H9 (cell line): ENCODE data around the gene ABCC4. TPM values are rescaled to one million over a fixed set of nuclear protein-coding genes. Genes with fewer than 3 reads are reported as not detected.
"Not testable (repeated sequence)": the region's sequence is repeated elsewhere in the genome, so short reads cannot be mapped to it uniquely, and the experiment has no call there.

Experiments
- DNase-seq: peaks from one replicate; pipeline ENCODE4 v3.0.0-alpha.2; 2017
- H2AFZ ChIP-seq: one replicate; pipeline ENCODE4 v1.6.1; 2013; ENCODE audit warnings: mild to moderate bottlenecking, low read length, control low read depth, moderate library complexity
- H2AK5ac ChIP-seq: 2 replicates; pipeline ENCODE4 v1.6.1; 2013; ENCODE audit warnings: low read length, control low read depth, mixed read lengths; ENCODE audit not compliant: insufficient read length
- H2BK120ac ChIP-seq: one replicate; pipeline ENCODE4 v1.6.1; 2013; ENCODE audit warnings: low read depth, mild to moderate bottlenecking, low read length, control low read depth, inconsistent platforms; ENCODE audit not compliant: poor library complexity, severe bottlenecking
- H2BK12ac ChIP-seq: 2 replicates; pipeline ENCODE4 v1.6.1; 2013; ENCODE audit warnings: low read length, control low read depth, mixed read lengths, low read depth; ENCODE audit not compliant: insufficient read length
- H2BK15ac ChIP-seq: 2 replicates; pipeline ENCODE4 v1.6.1; 2013; ENCODE audit warnings: low read depth, low read length, control low read depth
- H2BK20ac ChIP-seq: one replicate; pipeline ENCODE4 v1.6.1; 2013; ENCODE audit warnings: low read depth, mild to moderate bottlenecking, low read length, control low read depth, inconsistent platforms; ENCODE audit not compliant: poor library complexity, severe bottlenecking
- H2BK5ac ChIP-seq: 2 replicates; pipeline ENCODE4 v1.6.1; 2013; ENCODE audit warnings: low read length, control low read depth, mixed read lengths; ENCODE audit not compliant: insufficient read length
- H3K14ac ChIP-seq: 2 replicates; pipeline ENCODE4 v1.6.1; 2013; ENCODE audit warnings: low read length, control low read depth; ENCODE audit not compliant: insufficient read depth
- H3K18ac ChIP-seq: 2 replicates; pipeline ENCODE4 v1.6.1; 2013; ENCODE audit warnings: low read depth, mild to moderate bottlenecking, mixed read lengths, low read length, control low read depth; ENCODE audit not compliant: insufficient read length
- H3K23ac ChIP-seq: 2 replicates; pipeline ENCODE4 v1.6.1; 2013; ENCODE audit warnings: low read length, control low read depth, mixed read lengths, low read depth; ENCODE audit not compliant: insufficient read length
- H3K23me2 ChIP-seq: 2 replicates; pipeline ENCODE4 v1.6.1; 2013; ENCODE audit warnings: low read depth, mild to moderate bottlenecking, mixed read lengths, low read length, control low read depth; ENCODE audit not compliant: insufficient read length, poor library complexity, severe bottlenecking
- H3K27ac ChIP-seq: 2 replicates; pipeline ENCODE4 v1.5.1; 2013; ENCODE audit warnings: low read length, control low read depth, mixed read lengths, low read depth; ENCODE audit not compliant: insufficient read length
- H3K27me3 ChIP-seq: 2 replicates; pipeline ENCODE4 v1.6.1; 2013; ENCODE audit warnings: low read length, control low read depth, inconsistent platforms; ENCODE audit not compliant: insufficient read depth
- H3K4ac ChIP-seq: 2 replicates; pipeline ENCODE4 v1.6.1; 2013; ENCODE audit warnings: low read depth, mild to moderate bottlenecking, control low read depth, inconsistent platforms, low read length, moderate library complexity
- H3K4me1 ChIP-seq: 2 replicates; pipeline ENCODE4 v1.6.1; 2013; ENCODE audit warnings: low read length, control low read depth, inconsistent platforms; ENCODE audit not compliant: insufficient read depth
- H3K4me2 ChIP-seq: 2 replicates; pipeline ENCODE4 v1.6.1; 2013; ENCODE audit warnings: low read length, control low read depth, mixed read lengths; ENCODE audit not compliant: insufficient read length, insufficient read depth
- H3K56ac ChIP-seq: 2 replicates; pipeline ENCODE4 v1.6.1; 2013; ENCODE audit warnings: low read depth, mild to moderate bottlenecking, mixed read lengths, low read length, control low read depth; ENCODE audit not compliant: insufficient read length
- H3K79me1 ChIP-seq: 2 replicates; pipeline ENCODE4 v1.6.1; 2013; ENCODE audit warnings: low read depth, mild to moderate bottlenecking, moderate library complexity, low read length, control low read depth, inconsistent platforms; ENCODE audit not compliant: insufficient read depth, poor library complexity, severe bottlenecking
- H3K79me2 ChIP-seq: 2 replicates; pipeline ENCODE4 v1.6.1; 2013; ENCODE audit warnings: low read length, control low read depth, inconsistent platforms; ENCODE audit not compliant: insufficient read depth
- H3K9ac ChIP-seq: 2 replicates; pipeline ENCODE4 v1.6.1; 2013; ENCODE audit warnings: low read length, control low read depth, mixed read lengths; ENCODE audit not compliant: insufficient read length; ENCODE audit errors: extremely low read depth
- H3K9me3 ChIP-seq: one replicate; pipeline ENCODE4 v1.6.1; 2013; ENCODE audit warnings: low read depth, low read length, inconsistent platforms; ENCODE audit not compliant: control insufficient read depth
- H3T11ph ChIP-seq: one replicate; pipeline ENCODE4 v1.6.1; 2013; ENCODE audit warnings: mild to moderate bottlenecking, low read length, control low read depth, inconsistent platforms
- H4K20me1 ChIP-seq: one replicate; pipeline ENCODE4 v1.6.1; 2013; ENCODE audit not compliant: control insufficient read depth, insufficient read length, insufficient read depth
- H4K5ac ChIP-seq: 2 replicates; pipeline ENCODE4 v1.6.1; 2013; ENCODE audit warnings: low read depth, mild to moderate bottlenecking, mixed read lengths, low read length, control low read depth; ENCODE audit not compliant: insufficient read length
- H4K8ac ChIP-seq: replicated peaks from 2 replicates; pipeline ENCODE4 v1.6.1; 2013; ENCODE audit warnings: low read length, control low read depth, mixed read lengths, low read depth; ENCODE audit not compliant: insufficient read length
- H4K91ac ChIP-seq: 2 replicates; pipeline ENCODE4 v1.6.1; 2013; ENCODE audit warnings: low read depth, mild to moderate bottlenecking, moderate library complexity, mixed read lengths, low read length, control low read depth; ENCODE audit not compliant: insufficient read length
- H3K27ac Mint-ChIP-seq, 3 experiments: 2 replicates in 2 of 3; 3 replicates in 1 of 3; pipeline ENCODE4 v1.8.0; 2020 to 2021; ENCODE audit warnings: mixed read lengths in 3 of 3, mild to moderate bottlenecking in 1 of 3, moderate library complexity in 1 of 3
- H3K27me3 Mint-ChIP-seq: 2 replicates; pipeline ENCODE4 v1.8.0; 2021; ENCODE audit warnings: low read depth, mild to moderate bottlenecking, moderate library complexity, mixed read lengths
- H3K36me3 Mint-ChIP-seq, 3 experiments: 2 replicates in 2 of 3; 3 replicates in 1 of 3; pipeline ENCODE4 v1.8.0; 2020 to 2021; ENCODE audit warnings: low read depth in 3 of 3, mixed read lengths in 3 of 3; ENCODE audit not compliant: insufficient read depth in 1 of 3
- H3K4me1 Mint-ChIP-seq, 2 experiments: 2 replicates each; pipeline ENCODE4 v1.8.0; 2020; ENCODE audit warnings: mixed read lengths in 2 of 2
- H3K4me3 Mint-ChIP-seq, 2 experiments: 2 replicates in 1 of 2; 3 replicates in 1 of 2; pipeline ENCODE4 v1.8.0; 2020 to 2021; ENCODE audit warnings: mild to moderate bottlenecking in 2 of 2, mixed read lengths in 2 of 2, moderate library complexity in 1 of 2
- H3K9me3 Mint-ChIP-seq, 2 experiments: 2 replicates in 1 of 2; 3 replicates in 1 of 2; pipeline ENCODE4 v1.8.0; 2020; ENCODE audit warnings: mild to moderate bottlenecking in 2 of 2, mixed read lengths in 2 of 2, moderate library complexity in 1 of 2
- CTCF ChIP-seq: fragments of 200-600 bp; sonication (generic); conservative IDR thresholded peaks from 3 replicates; pipeline ENCODE4 v1.8.0; 2021; ENCODE audit warnings: antibody characterized with exemption, mild to moderate bottlenecking
- WGBS: extraction: QIAGEN DNeasy Blood & Tissue Kit; methylation state at CpG from one replicate; pipeline ENCODE4 v1.1.7; 2013; ENCODE audit warnings: missing lambda C conversion rate, low lambda C conversion rate, mixed read lengths; ENCODE audit not compliant: insufficient read length; ENCODE audit errors: extremely low coverage; 5-methylcytosine and 5-hydroxymethylcytosine counted together
- total RNA-seq: library from RNA; stranded (reverse); gene quantifications from 2 replicates; pipeline ENCODE4 v1.2.1, GENCODE V29; 2021

The ABCC4 gene
- total RNA-seq, 1 experiment from 2014 or later: 5.9 TPM

GRCh38 chr13:95168191-95168590 lies 133.1 kb downstream of the ABCC4 start:
- no peak for TF ChIP-seq CTCF
- Histone ChIP-seq H3K14ac (no peak overlapping the region), H3K27me3 (no peaks in the 10 kb centered on the region), H3K4me2 (no peak overlapping the region), H3K56ac (no peak overlapping the region), H3K79me2 (no peaks in the 10 kb centered on the region), H2BK5ac (no peak overlapping the region), H3K23ac (no peak overlapping the region), H3T11ph (no peak overlapping the region), H2BK12ac (no peak overlapping the region), H3K9me3 (no peaks in the 10 kb centered on the region), H2BK20ac (no peak overlapping the region), H3K18ac (no peak overlapping the region), H2AFZ (no peak overlapping the region), H3K4ac (no peak overlapping the region), H4K5ac (no peak overlapping the region), H3K9ac (no peak overlapping the region), H4K91ac (no peak overlapping the region), H3K4me1 (no peaks in the 10 kb centered on the region), H2BK120ac (no peak overlapping the region), H4K20me1 (no peaks in the 10 kb centered on the region), H2BK15ac (no peak overlapping the region), H3K23me2 (no peaks in the 10 kb centered on the region), H4K8ac (no peak overlapping the region), H3K79me1 (no peaks in the 10 kb centered on the region), H3K27ac (no peak overlapping the region), H2AK5ac (no peak overlapping the region)
- Mint-ChIP-seq H3K4me1 (0 out of 4 replicates have a peak, but pooled peaks cover 0 to 4% of the 10 kb centered on the region in 2 experiments), H3K36me3 (peaks cover 6 to 16% (median 10%) of the 10 kb centered on the region in 3 experiments; a peak in 4 of 7 replicates), H3K27me3 (no peaks in the 10 kb centered on the region), H3K27ac (no peak overlapping the region; a peak in 1 of 7 replicates), H3K4me3 (no peak overlapping the region), H3K9me3 (peaks cover 0 to 2% of the 10 kb centered on the region in 2 experiments; a peak in 1 of 5 replicates)
- no CpG with 5 or more reads among the region's 6 CpGs for WGBS
- no peak for DNase-seq

GRCh38 chr13:95167003-95167402 lies 134.2 kb downstream of the ABCC4 start:
- H3K36me3 Mint-ChIP-seq: peaks cover 6 to 16% (median 10%) of the 10 kb centered on the region in 3 experiments; a peak in 4 of 7 replicates
- not testable (repeated sequence) for H4K20me1 ChIP-seq, H3T11ph ChIP-seq, H3K9me3 ChIP-seq, DNase-seq, H3K4me1 Mint-ChIP-seq, H3K4me2 ChIP-seq, H2AFZ ChIP-seq, H2BK20ac ChIP-seq, H3K4me1 ChIP-seq, H3K27me3 Mint-ChIP-seq, H3K27ac ChIP-seq, H4K91ac ChIP-seq, H2BK120ac ChIP-seq, H3K79me2 ChIP-seq, H2BK15ac ChIP-seq, H3K56ac ChIP-seq, H3K23ac ChIP-seq, H3K27me3 ChIP-seq, H3K27ac Mint-ChIP-seq, H3K79me1 ChIP-seq, H3K23me2 ChIP-seq, H3K14ac ChIP-seq, H3K4ac ChIP-seq, H2BK5ac ChIP-seq, H3K18ac ChIP-seq, H3K9ac ChIP-seq, H2BK12ac ChIP-seq, H4K5ac ChIP-seq, H3K4me3 Mint-ChIP-seq, H3K9me3 Mint-ChIP-seq, H2AK5ac ChIP-seq, H4K8ac ChIP-seq
- WGBS: no CpG with 5 or more reads among the region's 5 CpGs
